Tibial artery (tissue), 4 donors: ENCODE data around the gene SVOPL.

Experiments used
- DNase-seq, 2 donors: peaks; one replicate each; pipeline ENCODE4 v3.0.0-alpha.2; 2019
- H3K27ac ChIP-seq, 2 donors: fragments of 200-600 bp; sonication (generic) in 1 of 2; 1 replicate in 1 of 2; 2 replicates in 1 of 2; pipeline ENCODE4 v1.5.1; 2018 to 2019; ENCODE audit warnings: mild to moderate bottlenecking in 1 of 2
- H3K27me3 ChIP-seq, 2 donors: fragments of 200-600 bp; sonication (generic) in 1 of 2; one replicate each; pipeline versions ENCODE4 v1.5.1 to v1.6.0; 2016 to 2019
- H3K36me3 ChIP-seq, 3 donors: fragments of 200-600 bp; sonication (generic) in 2 of 3; one replicate each; pipeline ENCODE4 v1.5.1; 2016 to 2019; ENCODE audit warnings: mild to moderate bottlenecking in 2 of 3
- H3K4me1 ChIP-seq, 4 donors: fragments of 200-600 bp; sonication (generic) in 2 of 4; 1 replicate in 3 of 4; 2 replicates in 1 of 4; pipeline ENCODE4 v1.5.1; 2016 to 2019
- H3K4me3 ChIP-seq, 2 donors: fragments of 200-600 bp; sonication (generic) in 1 of 2; 1 replicate in 1 of 2; 2 replicates in 1 of 2; pipeline ENCODE4 v1.5.1; 2018 to 2019; ENCODE audit warnings: mild to moderate bottlenecking in 2 of 2
- H3K9me3 ChIP-seq, 3 donors: fragments of 200-600 bp; sonication (generic) in 1 of 3; one replicate each; pipeline ENCODE4 v1.5.1; 2016 to 2019
- intact Hi-C: fragments of 100-400 bp; cut with DNase I; formaldehyde crosslinking; loops from one replicate; pipeline ENCODE4 v1.15.0; 2023; ENCODE audit warnings: low total_unique reads
- TF ChIP-seq, protein P1 (sequence below), 2 experiments: fragments of 200-600 bp in 1 of 2; fragments of 450-650 bp in 1 of 2; IDR thresholded peaks; one replicate each; pipeline ENCODE4 v1.5.1; 2017 to 2019; ENCODE audit warnings: antibody characterized with exemption in 2 of 2, mild to moderate bottlenecking in 1 of 2, moderate library complexity in 1 of 2

Gene SVOPL

DNA sequence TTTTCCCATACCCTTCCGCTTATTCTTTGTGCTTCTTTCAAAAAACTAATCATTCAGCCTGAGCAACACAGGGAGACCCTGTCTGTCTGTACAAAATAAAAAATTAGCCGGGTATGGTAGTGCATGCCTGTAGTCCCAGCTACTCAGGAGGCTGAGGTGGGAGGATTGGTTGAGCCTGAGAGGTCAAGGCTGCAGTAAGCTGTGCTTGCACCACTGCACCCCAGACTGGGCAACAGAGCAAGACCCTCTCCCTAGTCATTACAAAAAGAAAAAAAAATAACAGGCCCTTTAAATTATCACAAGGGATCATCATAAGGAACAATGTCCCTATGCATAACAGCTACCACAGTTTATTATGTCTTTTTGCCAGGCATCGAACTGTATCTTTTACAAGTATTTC lies 121.5 kb downstream of the SVOPL start:
- Histone ChIP-seq H3K4me1 (no peaks in the 10 kb centered on the region), H3K36me3 (peaks cover 51 to 75% (median 65%) of the 10 kb centered on the region in 3 donors), H3K9me3 (no peaks in the 10 kb centered on the region), H3K4me3 (no peak overlapping the region), H3K27me3 (no peaks in the 10 kb centered on the region), H3K27ac (no peak overlapping the region)
- TF ChIP-seq, protein P1, sequence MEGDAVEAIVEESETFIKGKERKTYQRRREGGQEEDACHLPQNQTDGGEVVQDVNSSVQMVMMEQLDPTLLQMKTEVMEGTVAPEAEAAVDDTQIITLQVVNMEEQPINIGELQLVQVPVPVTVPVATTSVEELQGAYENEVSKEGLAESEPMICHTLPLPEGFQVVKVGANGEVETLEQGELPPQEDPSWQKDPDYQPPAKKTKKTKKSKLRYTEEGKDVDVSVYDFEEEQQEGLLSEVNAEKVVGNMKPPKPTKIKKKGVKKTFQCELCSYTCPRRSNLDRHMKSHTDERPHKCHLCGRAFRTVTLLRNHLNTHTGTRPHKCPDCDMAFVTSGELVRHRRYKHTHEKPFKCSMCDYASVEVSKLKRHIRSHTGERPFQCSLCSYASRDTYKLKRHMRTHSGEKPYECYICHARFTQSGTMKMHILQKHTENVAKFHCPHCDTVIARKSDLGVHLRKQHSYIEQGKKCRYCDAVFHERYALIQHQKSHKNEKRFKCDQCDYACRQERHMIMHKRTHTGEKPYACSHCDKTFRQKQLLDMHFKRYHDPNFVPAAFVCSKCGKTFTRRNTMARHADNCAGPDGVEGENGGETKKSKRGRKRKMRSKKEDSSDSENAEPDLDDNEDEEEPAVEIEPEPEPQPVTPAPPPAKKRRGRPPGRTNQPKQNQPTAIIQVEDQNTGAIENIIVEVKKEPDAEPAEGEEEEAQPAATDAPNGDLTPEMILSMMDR (IDR thresholded peaks at IDR 0.05), result no peak
- intact Hi-C loops, result no loop called here
- no peak for DNase-seq

DNA sequence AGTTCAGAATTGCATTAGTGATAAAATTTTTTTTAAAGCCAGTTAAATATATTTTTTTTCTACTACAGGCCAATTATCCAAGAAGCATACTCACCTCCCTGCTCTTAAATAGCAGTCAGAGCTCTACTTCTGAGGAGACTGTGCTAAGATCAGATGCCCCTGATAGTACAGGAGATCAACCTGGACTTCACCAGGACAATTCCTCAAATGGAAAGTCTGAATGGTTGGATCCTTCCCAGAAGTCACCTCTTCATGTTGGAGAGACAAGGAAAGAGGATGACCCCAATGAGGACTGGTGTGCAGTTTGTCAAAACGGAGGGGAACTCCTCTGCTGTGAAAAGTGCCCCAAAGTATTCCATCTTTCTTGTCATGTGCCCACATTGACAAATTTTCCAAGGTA lies 122.0 kb downstream of the SVOPL start:
- TF ChIP-seq, protein P1 (IDR thresholded peaks at IDR 0.05), result no peak
- no peak for DNase-seq
- no peaks in the 10 kb centered on the region for H3K27me3 ChIP-seq
- no peaks in the 10 kb centered on the region for H3K9me3 ChIP-seq
- intact Hi-C loops, result no loop called here
- H3K4me3 ChIP-seq, result no peak overlapping the region
- H3K4me1 ChIP-seq, result no peaks in the 10 kb centered on the region
- no peak overlapping the region for H3K27ac ChIP-seq
- H3K36me3 ChIP-seq, result peaks cover 51 to 74% (median 62%) of the 10 kb centered on the region in 3 donors

DNA sequence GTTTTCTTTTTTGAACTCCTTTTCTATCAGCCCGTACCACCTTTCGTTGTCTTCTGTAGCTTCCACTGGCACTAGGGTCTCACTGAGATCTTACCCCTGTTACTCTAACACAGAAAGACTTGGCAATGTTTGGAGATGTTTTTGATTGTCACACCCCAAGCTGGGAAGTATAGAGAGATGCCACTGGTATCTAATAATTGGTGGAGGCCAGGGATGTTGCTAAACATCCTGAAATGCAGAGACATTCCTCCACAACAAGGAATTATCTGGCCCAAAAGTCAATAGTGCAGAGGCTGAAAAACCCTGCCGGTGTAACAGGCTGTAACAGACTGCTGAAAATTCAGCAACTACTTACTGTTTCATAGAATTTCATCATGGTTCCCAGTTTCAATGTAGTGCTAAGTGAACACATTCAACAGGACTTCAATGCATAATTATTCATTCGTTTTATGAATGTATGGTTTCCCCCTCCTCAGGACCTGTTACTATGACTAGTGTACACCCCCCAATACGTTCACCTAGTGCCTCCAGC lies 125.2 kb downstream of the SVOPL start:
- no peak overlapping the region for H3K4me3 ChIP-seq
- H3K27me3 ChIP-seq, result no peaks in the 10 kb centered on the region
- H3K36me3 ChIP-seq, result peaks cover 54 to 65% (median 58%) of the 10 kb centered on the region in 3 donors
- DNase-seq, result no peak
- intact Hi-C loops, result no loop called here
- H3K27ac ChIP-seq, result no peak overlapping the region
- no peaks in the 10 kb centered on the region for H3K9me3 ChIP-seq
- TF ChIP-seq, protein P1 (IDR thresholded peaks at IDR 0.05), result no peak
- H3K4me1 ChIP-seq, result no peaks in the 10 kb centered on the region

DNA sequence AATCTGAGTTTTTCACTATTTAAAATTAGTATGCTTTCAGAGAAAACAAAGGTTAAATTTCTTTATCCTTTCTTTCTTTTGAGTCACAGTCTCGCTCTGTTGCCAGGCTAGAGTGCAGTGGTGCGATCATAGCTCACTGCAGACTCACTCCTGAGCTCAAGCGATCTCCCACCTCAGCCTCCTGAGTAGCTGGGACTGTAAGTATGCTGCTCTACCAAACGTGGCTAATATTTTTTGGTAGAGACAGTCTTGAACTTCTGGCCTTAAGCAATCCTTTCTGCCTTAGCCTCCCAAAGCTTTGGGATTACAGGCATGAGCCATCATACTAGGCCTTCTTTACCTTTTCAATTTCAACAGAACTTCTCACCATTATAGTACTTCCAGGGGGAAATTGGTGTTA lies 127.4 kb downstream of the SVOPL start:
- intact Hi-C loops, result no loop called here
- no peaks in the 10 kb centered on the region for H3K4me1 ChIP-seq
- TF ChIP-seq, protein P1 (IDR thresholded peaks at IDR 0.05), result no peak
- no peak overlapping the region for H3K27ac ChIP-seq
- DNase-seq, result no peak
- peaks cover 46 to 63% (median 53%) of the 10 kb centered on the region in 3 donors for H3K36me3 ChIP-seq
- H3K4me3 ChIP-seq, result no peak overlapping the region
- no peaks in the 10 kb centered on the region for H3K9me3 ChIP-seq
- H3K27me3 ChIP-seq, result no peaks in the 10 kb centered on the region

DNA sequence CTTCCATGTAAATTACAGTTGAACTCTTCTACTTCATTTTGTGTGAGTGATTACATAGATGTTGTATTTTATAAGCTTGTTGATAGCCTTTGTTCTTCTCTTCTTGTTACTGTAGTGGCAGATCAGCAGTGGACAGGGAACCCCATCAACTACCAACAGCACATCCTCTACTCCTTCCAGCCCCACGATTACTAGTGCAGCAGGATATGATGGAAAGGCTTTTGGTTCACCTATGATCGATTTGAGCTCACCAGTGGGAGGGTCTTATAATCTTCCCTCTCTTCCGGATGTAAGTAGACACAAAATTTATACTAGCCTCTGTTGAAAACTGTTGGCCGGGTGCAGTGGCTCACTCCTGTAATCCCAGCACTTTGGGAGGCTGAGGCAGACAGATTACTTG lies 130.4 kb downstream of the SVOPL start:
- TF ChIP-seq, protein P1 (IDR thresholded peaks at IDR 0.05), result no peak
- Histone ChIP-seq H3K27me3 (no peaks in the 10 kb centered on the region), H3K9me3 (peaks cover 0 to 8% (median 4%) of the 10 kb centered on the region in 3 donors), H3K36me3 (peaks cover 57 to 72% (median 60%) of the 10 kb centered on the region in 3 donors), H3K4me3 (no peak overlapping the region), H3K4me1 (no peaks in the 10 kb centered on the region), H3K27ac (no peak overlapping the region)
- intact Hi-C loops, result no loop called here
- no peak for DNase-seq

DNA sequence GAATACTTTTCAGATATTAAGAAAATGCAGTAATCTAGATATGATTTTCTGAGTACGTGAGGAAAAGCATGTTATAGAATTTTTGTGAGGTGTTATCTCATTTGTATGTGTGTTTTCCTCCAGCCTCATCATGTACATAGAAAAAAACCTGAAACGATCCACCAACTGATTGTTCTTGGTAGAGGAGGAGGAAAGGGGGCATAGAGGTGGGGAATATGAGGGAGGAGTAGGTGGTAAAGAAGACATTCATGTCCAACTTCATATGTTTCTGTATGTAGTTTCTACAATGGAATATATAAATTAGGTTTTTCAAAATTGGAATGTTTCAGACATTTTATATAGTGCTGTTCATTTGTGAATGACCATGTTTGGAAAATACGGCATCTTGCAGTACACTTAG lies 131.7 kb downstream of the SVOPL start:
- no peak overlapping the region for H3K4me3 ChIP-seq
- TF ChIP-seq, protein P1 (IDR thresholded peaks at IDR 0.05), result no peak
- H3K27ac ChIP-seq, result no peak overlapping the region
- intact Hi-C loops, result no loop called here
- H3K27me3 ChIP-seq, result no peaks in the 10 kb centered on the region
- H3K36me3 ChIP-seq, result peaks cover 65 to 81% (median 73%) of the 10 kb centered on the region in 3 donors
- no peaks in the 10 kb centered on the region for H3K4me1 ChIP-seq
- H3K9me3 ChIP-seq, result peaks cover 0 to 21% (median 17%) of the 10 kb centered on the region in 3 donors
- DNase-seq, result no peak
